Smooth muscle cell (in vitro differentiated cells): ENCODE results near the gene NOTCH4. TPM values are rescaled to one million over a fixed set of nuclear protein-coding genes. Genes with fewer than 3 reads are reported as not detected.

Experiments
- DNase-seq: peaks from one replicate; lab custom pipeline; 2025; ENCODE audit not compliant: unreplicated experiment; lab: John Stamatoyannopoulos, UW
- H2AFZ ChIP-seq: fragments of 200-600 bp; sonication (generic); 2 replicates; pipeline ENCODE4 v1.6.0; 2016; ENCODE audit warnings: antibody characterized with exemption, low read depth, mild to moderate bottlenecking
- H3F3A ChIP-seq: fragments of 200-600 bp; sonication (generic); 2 replicates; pipeline ENCODE4 v1.6.0; 2017; ENCODE audit warnings: antibody characterized with exemption, low read depth
- H3K27ac ChIP-seq: fragments of 200-600 bp; sonication (generic); 2 replicates; pipeline ENCODE4 v1.5.1; 2016; ENCODE audit warnings: low read depth, mild to moderate bottlenecking
- H3K27me3 ChIP-seq: fragments of 200-600 bp; sonication (generic); 2 replicates; pipeline ENCODE4 v1.6.1; 2016; ENCODE audit warnings: low read depth, mild to moderate bottlenecking
- H3K36me3 ChIP-seq: fragments of 200-600 bp; sonication (generic); 2 replicates; pipeline ENCODE4 v1.5.1; 2016; ENCODE audit warnings: low read depth
- H3K4me1 ChIP-seq: fragments of 200-600 bp; sonication (generic); 2 replicates; pipeline ENCODE4 v1.5.1; 2016; ENCODE audit warnings: low read depth
- H3K4me2 ChIP-seq: fragments of 200-600 bp; sonication (generic); 2 replicates; pipeline ENCODE4 v1.6.0; 2016; ENCODE audit warnings: mild to moderate bottlenecking
- H3K4me3 ChIP-seq: fragments of 200-600 bp; sonication (generic); 2 replicates; pipeline ENCODE4 v1.5.1; 2016; ENCODE audit warnings: mild to moderate bottlenecking
- H3K79me2 ChIP-seq: fragments of 200-600 bp; sonication (generic); 2 replicates; pipeline ENCODE4 v1.6.0; 2016; ENCODE audit warnings: low read depth, mild to moderate bottlenecking
- H3K9ac ChIP-seq: fragments of 200-600 bp; sonication (generic); 2 replicates; pipeline ENCODE4 v1.6.0; 2016; ENCODE audit warnings: low read depth
- H3K9me3 ChIP-seq: fragments of 200-600 bp; sonication (generic); replicated peaks from 2 replicates; pipeline ENCODE4 v1.5.1; 2016; ENCODE audit warnings: low read depth
- H4K20me1 ChIP-seq: fragments of 200-600 bp; sonication (generic); 2 replicates; pipeline ENCODE4 v1.6.0; 2016; ENCODE audit warnings: low read depth
- CTCF ChIP-seq: fragments of 200-600 bp; sonication (generic); IDR thresholded peaks from 2 replicates; pipeline ENCODE4 v1.5.1; 2017; ENCODE audit warnings: borderline replicate concordance, mild to moderate bottlenecking, antibody characterized with exemption; ENCODE audit not compliant: insufficient read depth, poor library complexity, severe bottlenecking
- WGBS: methylation state at CpG from one replicate; pipeline ENCODE4 v1.1.7; 2016; ENCODE audit warnings: low lambda C conversion rate; 5-methylcytosine and 5-hydroxymethylcytosine counted together
- polyA plus RNA-seq: library from polyadenylated mRNA; unstranded; fragments of >200 nt; fragmentation: Nextera tagmentation; extraction: Ambion mirVana; gene quantifications from 2 replicates; pipeline ENCODE4 v1.2.1, GENCODE V29; 2016
- total RNA-seq: library from RNA; depleted of rRNA; stranded (reverse); fragments of >200 nt; gene quantifications from 2 replicates; pipeline ENCODE4 v1.2.3, GENCODE V29; 2014

The NOTCH4 gene
- total and polyA plus RNA-seq, 2 experiments from 2014 or later, result 0.54 to 1.6 TPM

- Histone ChIP-seq H2AFZ (no peak overlapping the region), H3K9ac (no peak overlapping the region), H3K4me1 (peaks cover 15% of the 10 kb centered on the region), H3K9me3 (no peaks in the 10 kb centered on the region), H3F3A (peaks cover 9% of the 10 kb centered on the region), H3K36me3 (no peaks in the 10 kb centered on the region), H4K20me1 (no peaks in the 10 kb centered on the region), H3K27me3 (no peaks in the 10 kb centered on the region), H3K79me2 (peaks cover 51% of the 10 kb centered on the region), H3K4me2 (peak overlapping the region; percentile 94), H3K4me3 (no peak overlapping the region), H3K27ac (no peak overlapping the region)
- DNase-seq, result no peak
- 96% methylated on average over 1 of the region's 1 CpG for WGBS
- TF ChIP-seq CTCF, result no peak
Observed at GRCh38 chr6:32174416-32174815, 49.5 kb downstream of the NOTCH4 start.

- no peak for DNase-seq
- H3K4me3 ChIP-seq, result no peak overlapping the region
- no peaks in the 10 kb centered on the region for H3K36me3 ChIP-seq
- no peaks in the 10 kb centered on the region for H3K9me3 ChIP-seq
- H3K27ac ChIP-seq, result no peak overlapping the region
- no peak overlapping the region for H3K9ac ChIP-seq
- H3K79me2 ChIP-seq, result peaks cover 41% of the 10 kb centered on the region
- H3K4me2 ChIP-seq, result no peak overlapping the region
- H2AFZ ChIP-seq, result no peak overlapping the region
- H3K27me3 ChIP-seq, result no peaks in the 10 kb centered on the region
- peaks cover 15% of the 10 kb centered on the region for H3K4me1 ChIP-seq
- 68% methylated on average over 4 of the region's 4 CpGs for WGBS
- no peaks in the 10 kb centered on the region for H4K20me1 ChIP-seq
- no peak for TF ChIP-seq CTCF
- H3F3A ChIP-seq, result peaks cover 17% of the 10 kb centered on the region
Observed at GRCh38 chr6:32173051-32173727, 50.7 kb downstream of the NOTCH4 start.

- peaks cover 41% of the 10 kb centered on the region for H3K79me2 ChIP-seq
- H3K4me3 ChIP-seq, result no peak overlapping the region
Observed at GRCh38 chr6:32171234-32171633, 52.6 kb downstream of the NOTCH4 start.

More at GRCh38 chr6:32171234-32171633, 52.6 kb downstream of the NOTCH4 start:
- Histone ChIP-seq H3K27me3 (no peaks in the 10 kb centered on the region), H2AFZ (no peak overlapping the region), H3K4me2 (no peak overlapping the region), H3K9me3 (no peaks in the 10 kb centered on the region), H3F3A (peaks cover 9% of the 10 kb centered on the region), H3K27ac (no peak overlapping the region), H3K36me3 (no peaks in the 10 kb centered on the region), H3K4me1 (peaks cover 9% of the 10 kb centered on the region), H3K9ac (no peak overlapping the region), H4K20me1 (no peaks in the 10 kb centered on the region)
- DNase-seq, result no peak
- TF ChIP-seq CTCF, result no peak
- 97% methylated on average over 6 of the region's 6 CpGs for WGBS
